ENCODE data around the gene S100A13. TPM values are rescaled to one million over a fixed set of nuclear protein-coding genes. Genes with fewer than 3 reads are reported as not detected.
A peak's percentile ranks its signal among the peaks of the same experiment; 100 is the strongest.

Gene S100A13
- total RNA-seq, 4 donors from 2014 or later, result 113 to 237 (median 159) TPM

- H3K4me1 ChIP-seq, result peaks cover 12 to 15% of the 10 kb centered on the region in 2 donors
Observed at GRCh38 chr1:153615406-153615805, 11.9 kb downstream of the S100A13 start.

GRCh38 chr1:153614906-153615305 lies 12.4 kb downstream of the S100A13 start:
- H3K27ac ChIP-seq, result no peak overlapping the region
- no peak overlapping the region for H3K4me3 ChIP-seq
- no peaks in the 10 kb centered on the region for H3K9me3 ChIP-seq
- ATAC-seq, result no peak
- in situ Hi-C loops (cut with MboI; ENCODE audit: low sequenced_read_pairs in 4 of 4) (loop anchor here in 1 of 4 donors (5.0 kb wide), 1 partner anchor 103 kb away; no protein-coding TSS in a partner anchor), intact Hi-C loops (cut with DNase I; ENCODE audit: low total_unique reads) (loop anchor here (5.0 kb wide), 3 partner anchors 83 to 782 kb away; no protein-coding TSS in a partner anchor)
- H3K4me1 ChIP-seq, result peaks cover 17 to 20% of the 10 kb centered on the region in 2 donors
- no peak for TF ChIP-seq POLR2A (IDR thresholded peaks at IDR 0.05)
- TF ChIP-seq, protein P1, sequence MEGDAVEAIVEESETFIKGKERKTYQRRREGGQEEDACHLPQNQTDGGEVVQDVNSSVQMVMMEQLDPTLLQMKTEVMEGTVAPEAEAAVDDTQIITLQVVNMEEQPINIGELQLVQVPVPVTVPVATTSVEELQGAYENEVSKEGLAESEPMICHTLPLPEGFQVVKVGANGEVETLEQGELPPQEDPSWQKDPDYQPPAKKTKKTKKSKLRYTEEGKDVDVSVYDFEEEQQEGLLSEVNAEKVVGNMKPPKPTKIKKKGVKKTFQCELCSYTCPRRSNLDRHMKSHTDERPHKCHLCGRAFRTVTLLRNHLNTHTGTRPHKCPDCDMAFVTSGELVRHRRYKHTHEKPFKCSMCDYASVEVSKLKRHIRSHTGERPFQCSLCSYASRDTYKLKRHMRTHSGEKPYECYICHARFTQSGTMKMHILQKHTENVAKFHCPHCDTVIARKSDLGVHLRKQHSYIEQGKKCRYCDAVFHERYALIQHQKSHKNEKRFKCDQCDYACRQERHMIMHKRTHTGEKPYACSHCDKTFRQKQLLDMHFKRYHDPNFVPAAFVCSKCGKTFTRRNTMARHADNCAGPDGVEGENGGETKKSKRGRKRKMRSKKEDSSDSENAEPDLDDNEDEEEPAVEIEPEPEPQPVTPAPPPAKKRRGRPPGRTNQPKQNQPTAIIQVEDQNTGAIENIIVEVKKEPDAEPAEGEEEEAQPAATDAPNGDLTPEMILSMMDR (IDR thresholded peaks at IDR 0.05 in 4 of 5, conservative IDR thresholded peaks at IDR 0.05 in 1 of 5), result no peak
- H3K27me3 ChIP-seq, result no peaks in the 10 kb centered on the region
- DNase-seq, result no peak
- H3K36me3 ChIP-seq, result peaks cover 0 to 8% of the 10 kb centered on the region in 2 donors

More at GRCh38 chr1:153615406-153615805, 11.9 kb downstream of the S100A13 start:
- in situ Hi-C loops (cut with MboI; ENCODE audit: low sequenced_read_pairs in 4 of 4) (loop anchor here in 1 of 4 donors (5.0 kb wide), 1 partner anchor 103 kb away; no protein-coding TSS in a partner anchor), intact Hi-C loops (cut with DNase I; ENCODE audit: low total_unique reads) (loop anchor here (5.0 kb wide), 2 partner anchors 83 to 103 kb away; no protein-coding TSS in a partner anchor)
- H3K36me3 ChIP-seq, result peaks cover 0 to 8% of the 10 kb centered on the region in 2 donors
- TF ChIP-seq, protein P1 (IDR thresholded peaks at IDR 0.05 in 4 of 5, conservative IDR thresholded peaks at IDR 0.05 in 1 of 5), result no peak
- no peak for TF ChIP-seq POLR2A (IDR thresholded peaks at IDR 0.05)
- H3K9me3 ChIP-seq, result no peaks in the 10 kb centered on the region
- H3K27ac ChIP-seq, result no peak overlapping the region
- no peak for ATAC-seq
- H3K27me3 ChIP-seq, result no peaks in the 10 kb centered on the region
- no peak overlapping the region for H3K4me3 ChIP-seq
- no peak for DNase-seq

DNA sequence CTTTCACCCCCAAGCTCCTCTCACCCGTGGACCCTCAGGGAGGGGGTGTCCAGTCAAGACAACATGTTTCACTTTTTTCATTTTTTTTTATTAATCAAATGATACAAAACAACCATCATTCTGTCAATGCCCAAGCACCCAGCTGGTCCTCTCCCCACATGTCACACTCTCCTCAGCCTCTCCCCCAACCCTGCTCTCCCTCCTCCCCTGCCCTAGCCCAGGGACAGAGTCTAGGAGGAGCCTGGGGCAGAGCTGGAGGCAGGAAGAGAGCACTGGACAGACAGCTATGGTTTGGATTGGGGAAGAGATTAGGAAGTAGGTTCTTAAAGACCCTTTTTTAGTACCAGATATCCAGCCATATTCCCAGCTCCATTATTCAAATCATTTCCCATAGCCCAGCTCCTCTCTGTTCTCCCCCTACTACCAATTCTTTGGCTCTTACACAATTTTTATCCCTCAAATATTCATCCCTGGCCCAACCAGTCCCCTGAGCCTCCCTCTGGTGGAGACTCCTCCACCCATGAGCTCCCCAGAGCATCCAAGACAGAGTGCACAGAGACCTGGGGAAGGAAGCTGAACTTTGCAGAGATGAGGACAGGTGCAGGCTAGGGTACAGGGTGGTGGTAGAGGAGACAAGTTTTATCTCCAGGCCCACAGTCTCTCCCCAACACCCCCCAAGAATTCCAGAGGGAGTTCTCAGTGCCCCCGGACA lies 13.0 kb downstream of the S100A13 start:
- H3K27me3 ChIP-seq, result no peaks in the 10 kb centered on the region
- H3K4me3 ChIP-seq, result no peak overlapping the region
- peaks cover 21 to 26% of the 10 kb centered on the region in 2 donors for H3K4me1 ChIP-seq
- ATAC-seq, result no peak
- in situ Hi-C loops (cut with MboI; ENCODE audit: low sequenced_read_pairs in 4 of 4) (no loop called here), intact Hi-C loops (cut with DNase I; ENCODE audit: low total_unique reads) (loop anchor here (5.0 kb wide), 1 partner anchor 783 kb away; no protein-coding TSS in a partner anchor)
- TF ChIP-seq, protein P1 (IDR thresholded peaks at IDR 0.05 in 4 of 5, conservative IDR thresholded peaks at IDR 0.05 in 1 of 5), result no peak
- TF ChIP-seq POLR2A (IDR thresholded peaks at IDR 0.05), result no peak
- no peak overlapping the region for H3K27ac ChIP-seq
- H3K36me3 ChIP-seq, result peaks cover 0 to 8% of the 10 kb centered on the region in 2 donors
- H3K9me3 ChIP-seq, result no peaks in the 10 kb centered on the region
- DNase-seq, result no peak

GRCh38 chr1:153613406-153613805 lies 13.9 kb downstream of the S100A13 start:
- DNase-seq, result no peak
- no peaks in the 10 kb centered on the region for H3K9me3 ChIP-seq
- H3K27ac ChIP-seq, result peak overlapping the region; percentile 82 to 88 (median 84)
- H3K27me3 ChIP-seq, result no peaks in the 10 kb centered on the region
- peak overlapping the region in 3 of 4 donors; percentile 56 to 65 (median 58) for H3K4me3 ChIP-seq
- peaks cover 21 to 29% of the 10 kb centered on the region in 2 donors for H3K4me1 ChIP-seq
- TF ChIP-seq, protein P1 (IDR thresholded peaks at IDR 0.05 in 4 of 5, conservative IDR thresholded peaks at IDR 0.05 in 1 of 5), result no peak
- no peak for TF ChIP-seq POLR2A (IDR thresholded peaks at IDR 0.05)
- peaks cover 0 to 2% of the 10 kb centered on the region in 2 donors for H3K36me3 ChIP-seq
- ATAC-seq, result no peak
- intact Hi-C loops (cut with DNase I; ENCODE audit: low total_unique reads), result loop anchor here (5.0 kb wide), 1 partner anchor 784 kb away; no protein-coding TSS in a partner anchor
- in situ Hi-C loops (cut with MboI; ENCODE audit: low sequenced_read_pairs in 4 of 4), result no loop called here
